Naive thymus-derived CD8-positive, alpha-beta T cell (primary cell): ENCODE data around the gene RAB21. TPM values are rescaled to one million over a fixed set of nuclear protein-coding genes. Genes with fewer than 3 reads are reported as not detected.
"Not testable (repeated sequence)": the region's sequence is repeated elsewhere in the genome, so short reads cannot be mapped to it uniquely, and the experiment has no call there.

Source experiments
- ATAC-seq, 2 donors: fragments of 150-1000 bp; cut with Tn5 transposase in 1 of 2; sonication (Bioruptor Pico), chemical (Tn5 transposase) in 1 of 2; 1 replicate in 1 of 2; 2 replicates in 1 of 2; pipeline ENCODE4 v1.10.0; 2021; ENCODE audit warnings: mild to moderate bottlenecking in 2 of 2, moderate library complexity in 2 of 2
- POLR2A ChIA-PET: fragments of 350-600 bp; sonication (Branson Sonifier 250); formaldehyde crosslinking; loops from one replicate; lab custom pipeline; 2021; ENCODE audit warnings: antibody characterized with exemption; lab: Charles Lee
- DNase-seq, 10 donors: peaks; one replicate each; pipeline versions ENCODE4 v3.0.0 to v3.0.0-alpha.2; 2020 to 2022
- H3K27ac Mint-ChIP-seq, 10 donors: one replicate each; pipeline ENCODE4 v1.8.0; 2020 to 2022; ENCODE audit warnings: mild to moderate bottlenecking in 10 of 10, mixed read lengths in 10 of 10, moderate library complexity in 4 of 10, inconsistent platforms in 1 of 10
- H3K27me3 Mint-ChIP-seq, 5 donors: one replicate each; pipeline ENCODE4 v1.8.0; 2021 to 2022; ENCODE audit warnings: mixed read lengths in 5 of 5
- H3K36me3 Mint-ChIP-seq, 3 donors: one replicate each; pipeline ENCODE4 v1.8.0; 2020 to 2022; ENCODE audit warnings: mixed read lengths in 3 of 3, mild to moderate bottlenecking in 2 of 3, inconsistent platforms in 1 of 3
- H3K4me1 Mint-ChIP-seq, 4 donors: one replicate each; pipeline ENCODE4 v1.8.0; 2021 to 2022; ENCODE audit warnings: mixed read lengths in 4 of 4
- H3K4me3 Mint-ChIP-seq, 10 donors: one replicate each; pipeline ENCODE4 v1.8.0; 2020 to 2022; ENCODE audit warnings: mild to moderate bottlenecking in 10 of 10, mixed read lengths in 10 of 10, moderate library complexity in 6 of 10, inconsistent platforms in 1 of 10
- H3K9me3 Mint-ChIP-seq, 9 donors: one replicate each; pipeline ENCODE4 v1.8.0; 2020 to 2022; ENCODE audit warnings: mixed read lengths in 9 of 9, mild to moderate bottlenecking in 3 of 9, inconsistent platforms in 1 of 9, moderate library complexity in 1 of 9
- polyA plus RNA-seq, 3 donors: library from polyadenylated mRNA; unstranded; fragments of 300-500 nt; fragmentation: Illumina TruSeq; gene quantifications; one replicate each; pipeline ENCODE4 v1.2.3, GENCODE V29; 2021
- total RNA-seq, 8 experiments: library from RNA in 2 of 8; stranded (reverse) in 2 of 8; gene quantifications; one replicate each; pipeline ENCODE4 v1.2.3 and lab custom pipeline; 2021 to 2026

RAB21 gene
- total and polyA plus RNA-seq, 5 experiments from 2014 or later, result 22.3 to 88.5 (median 41.0) TPM

DNA sequence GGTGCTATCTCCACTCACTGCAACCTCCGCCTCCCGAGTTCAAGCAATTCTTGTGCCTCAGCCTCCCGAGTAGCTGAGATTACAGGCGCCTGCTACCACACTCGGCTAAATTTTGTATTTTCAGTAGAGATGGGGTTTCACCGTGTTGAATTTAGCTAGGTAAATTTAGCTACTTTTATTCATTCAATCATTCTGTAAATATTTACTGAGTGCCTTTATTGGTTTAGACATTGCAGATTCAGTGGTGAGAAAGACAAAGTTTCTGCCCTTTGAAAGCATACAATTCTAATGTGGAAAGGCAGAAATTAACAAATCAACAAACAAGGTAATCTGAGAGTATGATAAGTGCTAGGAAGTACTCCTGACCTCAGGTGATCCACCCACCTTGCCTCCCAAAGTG lies 60.6 kb downstream of the RAB21 start:
- H3K27ac Mint-ChIP-seq, POLR2A ChIA-PET, H3K4me3 Mint-ChIP-seq, H3K9me3 Mint-ChIP-seq, H3K27me3 Mint-ChIP-seq, ATAC-seq, DNase-seq, H3K36me3 Mint-ChIP-seq, H3K4me1 Mint-ChIP-seq: not testable (repeated sequence)

DNA sequence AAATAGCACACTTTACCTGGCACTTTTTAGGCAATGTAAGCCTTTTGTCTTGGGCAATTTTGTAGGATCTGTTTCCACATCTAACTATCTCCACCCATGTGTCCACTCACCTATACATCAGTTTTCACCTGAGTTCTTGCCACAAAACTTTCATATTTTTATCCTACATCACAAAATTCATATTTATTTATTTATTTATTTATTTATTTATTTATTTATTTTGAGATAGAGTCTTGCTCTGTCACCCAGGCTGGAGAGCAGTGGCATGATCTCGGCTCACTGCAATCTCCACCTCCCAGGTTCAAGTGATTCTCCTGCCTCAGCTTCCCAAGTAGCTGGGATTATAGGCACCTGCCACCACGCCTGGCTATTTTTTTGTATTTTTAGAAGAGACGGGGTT lies 67.4 kb downstream of the RAB21 start:
- H3K36me3 Mint-ChIP-seq, DNase-seq, POLR2A ChIA-PET, H3K9me3 Mint-ChIP-seq, H3K4me3 Mint-ChIP-seq, ATAC-seq, H3K27ac Mint-ChIP-seq, H3K27me3 Mint-ChIP-seq, H3K4me1 Mint-ChIP-seq: not testable (repeated sequence)

DNA sequence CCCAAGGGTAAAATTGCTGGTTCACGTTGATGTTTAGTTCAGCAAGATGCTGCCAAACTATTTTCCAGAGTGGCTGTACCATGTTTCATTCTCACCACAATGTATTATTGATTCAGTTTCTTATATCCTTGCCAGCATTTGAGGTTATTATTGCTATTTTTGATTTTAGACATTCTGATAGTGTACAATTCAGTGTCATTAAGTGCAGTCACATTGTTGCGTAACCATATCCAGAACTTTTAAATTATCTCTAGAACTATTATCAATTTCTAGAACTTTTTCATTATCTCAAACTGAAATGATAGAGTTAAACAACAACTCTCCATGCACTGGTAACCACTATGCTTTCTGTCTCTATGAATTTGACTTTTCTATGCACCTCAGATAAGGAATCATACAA lies 74.2 kb downstream of the RAB21 start:
- no peak for DNase-seq
- Mint-ChIP-seq H3K27ac (no peak overlapping the region), H3K27me3 (peaks cover 0 to 26% (median 8%) of the 10 kb centered on the region in 5 donors), H3K36me3 (no peaks in the 10 kb centered on the region), H3K4me3 (no peak overlapping the region), H3K4me1 (no peaks in the 10 kb centered on the region), H3K9me3 (no peaks in the 10 kb centered on the region)
- POLR2A ChIA-PET, result no interaction called here
- ATAC-seq, result no peak

DNA sequence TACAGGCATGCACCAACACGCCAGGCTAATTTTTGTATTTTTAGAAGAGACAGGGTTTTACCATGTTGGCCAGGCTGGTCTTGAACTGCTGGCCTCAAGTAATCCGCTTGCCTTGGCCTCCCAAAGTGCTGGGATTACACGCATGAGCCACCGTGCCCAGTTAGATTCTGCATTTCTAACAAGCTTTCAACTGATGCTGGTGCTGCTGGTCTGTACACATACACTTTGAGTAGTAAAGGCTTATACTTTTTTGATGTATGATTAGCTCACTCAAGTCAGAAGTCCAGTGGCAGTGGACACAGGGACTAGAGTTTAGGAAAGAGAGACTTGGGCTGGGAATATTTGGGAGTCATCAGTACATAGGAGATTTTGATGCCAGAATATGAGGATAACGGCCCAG lies 82.7 kb downstream of the RAB21 start:
- Mint-ChIP-seq H3K9me3 (no peaks in the 10 kb centered on the region), H3K4me3 (peak overlapping the region in 6 of 10 donors; percentile 10 to 62 (median 37)), H3K27me3 (peaks cover 3 to 21% (median 11%) of the 10 kb centered on the region in 5 donors), H3K4me1 (peaks cover 21 to 42% (median 41%) of the 10 kb centered on the region in 4 donors), H3K27ac (peak overlapping the region in 9 of 10 donors; percentile 34 to 99 (median 86)), H3K36me3 (peaks cover 0 to 11% (median 0%) of the 10 kb centered on the region in 3 donors)
- no peak for ATAC-seq
- DNase-seq, result no peak
- POLR2A ChIA-PET, result interaction anchor here (3.6 kb wide), 2 partner anchors 83 to 174 kb away, joined by 28 to 32 read pairs; partner anchors contain the start of genes RAB21, THAP2 and ZFC3H1

DNA sequence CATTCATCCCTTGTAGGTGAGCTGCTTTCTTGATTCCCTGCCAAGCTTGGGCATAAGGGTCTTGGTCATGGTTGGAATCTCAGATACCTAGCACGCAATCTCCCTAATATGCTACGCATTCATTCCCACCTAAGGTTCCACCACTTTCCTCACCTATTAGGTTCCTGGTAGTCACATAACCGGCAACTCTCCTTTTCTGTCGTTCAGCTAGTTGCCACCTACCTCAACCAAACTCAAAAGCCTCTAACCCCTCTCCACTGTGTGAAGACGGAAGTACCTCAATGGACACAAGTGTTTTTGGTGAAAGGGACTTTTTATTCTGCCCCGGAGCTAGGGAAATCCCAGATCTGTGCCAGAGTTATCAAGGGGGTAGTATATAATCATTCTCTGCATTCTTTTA lies 83.6 kb downstream of the RAB21 start:
- Mint-ChIP-seq H3K4me3 (peak overlapping the region in 9 of 10 donors; percentile 25 to 100 (median 95)), H3K4me1 (peaks cover 24 to 51% (median 45%) of the 10 kb centered on the region in 4 donors), H3K27me3 (peaks cover 0 to 13% (median 10%) of the 10 kb centered on the region in 5 donors), H3K9me3 (no peaks in the 10 kb centered on the region), H3K27ac (peak overlapping the region; percentile 95 to 100 (median 98)), H3K36me3 (peaks cover 0 to 16% (median 0%) of the 10 kb centered on the region in 3 donors)
- no peak for DNase-seq
- POLR2A ChIA-PET, result interaction anchor here (1.3 to 3.6 kb wide), 5 partner anchors 58 to 175 kb away, joined by 3 to 32 read pairs (median 18); partner anchors contain the start of genes RAB21, THAP2, TMEM19 and ZFC3H1
- ATAC-seq, result no peak

DNA sequence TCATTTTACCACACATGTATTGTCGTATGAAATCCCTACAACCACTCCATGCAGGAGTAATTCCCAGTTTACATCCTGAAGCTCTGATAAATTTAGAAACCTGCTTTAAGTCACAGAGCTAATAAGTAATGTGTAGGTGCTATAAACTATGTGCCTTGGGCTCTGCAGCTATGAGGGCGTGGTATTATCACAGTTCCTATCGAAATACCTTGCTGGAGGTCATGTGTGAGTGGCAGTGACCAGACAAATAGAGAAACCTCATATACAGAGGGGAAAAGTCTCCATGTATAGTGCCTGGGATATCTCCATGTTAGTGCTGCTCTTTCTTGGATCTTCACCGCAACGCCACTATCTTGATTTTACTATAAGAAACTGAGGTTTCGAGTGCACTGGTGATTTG lies 84.0 kb downstream of the RAB21 start:
- H3K36me3 Mint-ChIP-seq, result peaks cover 0 to 16% (median 0%) of the 10 kb centered on the region in 3 donors

DNA sequence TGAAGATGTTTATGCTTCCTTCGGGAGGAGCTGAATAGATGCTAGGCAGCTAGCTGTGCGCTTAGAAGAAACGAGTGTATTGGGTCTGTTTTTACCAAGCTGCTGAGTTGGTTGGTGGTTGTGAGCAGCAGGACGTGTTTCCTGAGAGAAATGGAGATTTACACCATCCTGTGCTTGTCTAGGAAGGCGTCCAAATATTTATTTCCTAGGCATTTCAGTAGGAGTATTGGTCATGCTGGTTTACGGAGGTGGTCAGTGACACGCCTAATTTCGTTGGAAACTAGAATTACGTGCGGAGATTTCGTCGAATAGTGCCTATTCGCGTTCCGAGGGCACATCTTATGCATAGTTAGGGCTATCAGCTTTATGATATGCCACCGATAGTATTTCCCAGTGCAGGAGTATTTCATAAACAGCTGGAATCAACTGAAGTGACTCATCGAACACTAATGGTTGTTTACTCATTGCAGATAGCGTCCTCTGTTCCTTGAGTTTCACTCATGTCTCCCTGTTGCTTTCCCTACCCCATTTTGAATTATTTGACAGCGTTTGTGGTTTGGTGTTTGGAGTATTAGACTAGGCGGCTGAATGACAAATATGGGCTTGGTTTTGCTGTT lies 85.7 kb downstream of the RAB21 start:
- POLR2A ChIA-PET, result interaction anchor here (3.0 to 3.6 kb wide), 3 partner anchors 86 to 177 kb away, joined by 18 to 32 read pairs (median 28); partner anchors contain the start of genes RAB21, THAP2, TMEM19 and ZFC3H1
- H3K4me1 Mint-ChIP-seq, result peaks cover 24 to 52% (median 45%) of the 10 kb centered on the region in 4 donors
- peak overlapping the region; percentile 86 to 100 (median 94) for H3K4me3 Mint-ChIP-seq

More for the DNA sequence above, 84.0 kb downstream of the RAB21 start:
- DNase-seq, result no peak
- no peak for ATAC-seq
- H3K9me3 Mint-ChIP-seq, result no peaks in the 10 kb centered on the region
- H3K27me3 Mint-ChIP-seq, result peaks cover 0 to 10% (median 7%) of the 10 kb centered on the region in 5 donors
- H3K27ac Mint-ChIP-seq, result peak overlapping the region; percentile 95 to 100 (median 98)
- H3K4me3 Mint-ChIP-seq, result peak overlapping the region; percentile 86 to 100 (median 94)
- POLR2A ChIA-PET, result interaction anchor here (0.9 to 3.6 kb wide), 6 partner anchors 59 to 175 kb away, joined by 3 to 32 read pairs (median 12); partner anchors contain the start of genes RAB21, THAP2, TMEM19 and ZFC3H1
- peaks cover 24 to 52% (median 45%) of the 10 kb centered on the region in 4 donors for H3K4me1 Mint-ChIP-seq

DNA sequence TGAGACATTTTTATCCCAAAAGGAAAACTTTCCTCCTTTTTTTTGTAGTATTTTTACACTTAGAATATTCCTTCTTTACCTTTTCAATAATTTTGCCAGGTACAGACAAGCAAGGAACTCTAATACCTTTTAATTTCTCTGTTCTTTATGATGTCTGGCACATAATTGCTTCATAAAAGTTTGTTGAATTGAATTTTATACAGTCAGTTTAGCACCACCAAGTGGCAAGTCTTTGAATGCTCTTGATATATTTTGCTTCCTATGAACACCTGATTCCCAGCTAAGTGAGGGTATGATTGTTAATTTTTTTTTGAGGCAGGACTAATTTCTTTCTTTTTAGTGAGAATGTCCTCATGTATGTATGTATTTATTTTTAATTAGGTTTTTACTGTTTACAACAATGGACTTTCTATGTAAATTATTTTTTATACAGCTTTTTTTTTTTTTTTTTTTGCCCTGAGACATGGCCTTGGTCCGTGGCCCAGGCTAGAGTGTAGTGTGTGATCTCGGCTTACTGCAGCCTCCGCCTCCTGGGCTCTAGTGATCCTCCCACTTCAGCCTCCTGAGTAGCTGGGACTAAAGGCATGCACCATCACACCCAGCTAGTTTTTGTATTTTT lies 91.8 kb downstream of the RAB21 start:
- peaks cover 8 to 37% (median 25%) of the 10 kb centered on the region in 4 donors for H3K4me1 Mint-ChIP-seq
- H3K36me3 Mint-ChIP-seq, result peaks cover 7 to 40% (median 18%) of the 10 kb centered on the region in 3 donors
- POLR2A ChIA-PET, result interaction anchor here (0.8 to 1.5 kb wide), 2 partner anchors 66 to 95 kb away, joined by 3 read pairs; no protein-coding TSS in a partner anchor
- H3K27me3 Mint-ChIP-seq, result no peaks in the 10 kb centered on the region
- peak in 4 of 10 donors; percentile 16 to 49 (median 41) for DNase-seq
- peak in 1 of 2 donors; percentile 60 for ATAC-seq
- H3K9me3 Mint-ChIP-seq, result peaks cover 0 to 6% (median 0%) of the 10 kb centered on the region in 9 donors
- H3K27ac Mint-ChIP-seq, result peak overlapping the region in 5 of 10 donors; percentile 0 to 81 (median 69)
- no peak overlapping the region for H3K4me3 Mint-ChIP-seq

More for the DNA sequence above, 85.7 kb downstream of the RAB21 start:
- Mint-ChIP-seq H3K9me3 (no peaks in the 10 kb centered on the region), H3K36me3 (peaks cover 0 to 16% (median 0%) of the 10 kb centered on the region in 3 donors), H3K27me3 (peaks cover 0 to 1% (median 0%) of the 10 kb centered on the region in 5 donors), H3K27ac (peak overlapping the region; percentile 95 to 100 (median 98))
- peak; percentile 20 to 42 for ATAC-seq
- DNase-seq, result peak in 3 of 10 donors; percentile 5 to 62 (median 28)

DNA sequence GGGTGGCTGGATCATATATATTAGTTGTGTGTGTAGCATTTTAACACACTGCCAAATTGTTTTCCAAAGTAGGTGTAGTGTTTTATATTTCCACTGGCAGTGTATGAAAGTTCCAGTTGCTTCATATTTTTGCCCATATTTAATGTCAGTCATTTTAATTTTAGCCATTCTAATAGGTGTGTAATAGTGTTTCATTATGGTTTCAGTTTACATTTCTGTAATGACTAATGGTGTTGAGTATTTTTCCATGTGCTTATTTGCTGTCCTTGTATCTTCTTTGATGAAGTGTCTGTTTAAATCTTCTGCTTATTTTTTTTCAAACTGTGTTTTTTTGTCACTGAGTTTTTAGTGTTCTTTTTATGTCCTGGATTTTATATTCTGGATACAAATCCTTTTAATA lies 93.5 kb downstream of the RAB21 start:
- H3K4me1 Mint-ChIP-seq, result peaks cover 6 to 34% (median 17%) of the 10 kb centered on the region in 4 donors
- no peaks in the 10 kb centered on the region for H3K27me3 Mint-ChIP-seq
- H3K9me3 Mint-ChIP-seq, result peaks cover 0 to 19% (median 10%) of the 10 kb centered on the region in 9 donors
- ATAC-seq (no peak), DNase-seq (no peak)
- no peak overlapping the region for H3K4me3 Mint-ChIP-seq
- H3K27ac Mint-ChIP-seq, result no peak overlapping the region
- H3K36me3 Mint-ChIP-seq, result peaks cover 16 to 39% (median 29%) of the 10 kb centered on the region in 3 donors
- POLR2A ChIA-PET, result no interaction called here

DNA sequence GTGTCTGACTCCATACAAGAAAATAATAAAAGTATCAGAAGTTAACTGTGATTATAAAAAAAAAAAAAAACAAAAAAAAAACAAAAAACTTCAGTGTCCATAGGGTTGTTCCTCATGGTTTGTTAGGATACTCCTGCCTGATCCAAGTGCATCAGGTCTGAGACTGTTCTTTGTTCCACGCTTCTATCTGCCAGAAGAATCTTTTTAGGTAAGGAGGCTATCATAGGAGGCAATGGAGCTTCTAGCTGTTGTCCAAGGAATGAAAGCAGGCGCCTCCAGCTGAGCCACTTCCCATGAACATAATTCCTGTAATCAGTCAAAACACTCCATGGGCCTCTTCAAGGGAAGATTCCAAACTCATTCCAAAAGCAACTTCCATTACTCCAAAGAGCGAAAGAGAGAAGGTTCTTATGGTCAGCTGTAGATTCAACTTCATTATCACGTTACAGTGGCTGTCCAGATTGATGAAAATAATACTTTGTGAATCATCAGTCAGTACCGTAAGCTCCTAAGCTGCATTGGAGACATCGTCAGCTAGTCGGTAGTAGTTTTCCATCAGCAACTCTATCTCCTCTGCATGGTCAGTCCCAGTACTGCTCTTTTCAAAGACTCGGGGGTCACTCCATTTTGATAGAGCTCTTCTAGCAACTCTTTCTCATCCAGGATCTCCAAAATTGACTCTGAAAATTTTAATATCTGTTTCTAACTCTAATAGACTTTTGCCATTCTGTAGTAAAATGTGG lies 94.6 kb downstream of the RAB21 start:
- Mint-ChIP-seq H3K9me3 (peaks cover 0 to 25% (median 12%) of the 10 kb centered on the region in 9 donors), H3K4me1 (peaks cover 11 to 43% (median 26%) of the 10 kb centered on the region in 4 donors), H3K27ac (peak overlapping the region in 2 of 10 donors; percentile 11 to 42), H3K27me3 (no peaks in the 10 kb centered on the region), H3K36me3 (peaks cover 24 to 49% (median 36%) of the 10 kb centered on the region in 3 donors), H3K4me3 (no peak overlapping the region)
- POLR2A ChIA-PET, result interaction anchor here (0.6 to 1.1 kb wide), 2 partner anchors 59 to 94 kb away, joined by 3 read pairs; no protein-coding TSS in a partner anchor
- DNase-seq, result no peak
- ATAC-seq, result no peak
